Adrenal gland (tissue), 12 donors: ENCODE measurements around the gene C8B. TPM values are rescaled to one million over a fixed set of nuclear protein-coding genes. Genes with fewer than 3 reads are reported as not detected.

Experiments
- DNase-seq, 7 donors: peaks; one replicate each; pipeline ENCODE4 v3.0.0-alpha.2; 2019 to 2020
- H3K27ac ChIP-seq, 5 donors: fragments of 200-600 bp; sonication (generic) in 4 of 5; 1 replicate in 3 of 5; 2 replicates in 2 of 5; pipeline versions ENCODE4 v1.5.1 to v1.8.0; 2016 to 2020; ENCODE audit warnings: mild to moderate bottlenecking in 1 of 5
- H3K27me3 ChIP-seq: fragments of 200-600 bp; 2 replicates; pipeline ENCODE4 v1.8.0; 2021
- H3K36me3 ChIP-seq, 2 donors: fragments of 200-600 bp; replicated peaks in 1 of 2; 1 replicate in 1 of 2; 2 replicates in 1 of 2; pipeline versions ENCODE4 v1.5.1 to v1.8.0; 2018 to 2022
- H3K4me1 ChIP-seq, 2 donors: fragments of 200-600 bp; replicated peaks in 1 of 2; 1 replicate in 1 of 2; 2 replicates in 1 of 2; pipeline versions ENCODE4 v1.5.1 to v1.8.0; 2018 to 2021
- H3K4me3 ChIP-seq, 4 donors: fragments of 200-600 bp; sonication (generic) in 3 of 4; one replicate each; pipeline ENCODE4 v1.5.1; 2016 to 2018
- H3K9me3 ChIP-seq, 3 donors: fragments of 200-600 bp; sonication (generic) in 1 of 3; replicated peaks in 1 of 3; 1 replicate in 2 of 3; 2 replicates in 1 of 3; pipeline versions ENCODE4 v1.5.1 to v1.8.0; 2016 to 2021
- CTCF ChIP-seq, 6 experiments: fragments of 450-650 bp in 4 of 6; fragments of 200-600 bp in 2 of 6; sonication (generic) in 1 of 6; IDR thresholded peaks; 1 replicate in 5 of 6; 2 replicates in 1 of 6; pipeline versions ENCODE4 v1.5.1 to v1.8.0; 2016 to 2021; ENCODE audit warnings: antibody characterized with exemption in 6 of 6, mild to moderate bottlenecking in 2 of 6, moderate library complexity in 1 of 6
- POLR2A ChIP-seq, 2 donors: fragments of 450-650 bp; IDR thresholded peaks; one replicate each; pipeline ENCODE4 v1.6.1; 2017; ENCODE audit warnings: antibody characterized with exemption in 2 of 2, mild to moderate bottlenecking in 2 of 2, moderate library complexity in 1 of 2
- WGBS, 4 donors: extraction: QIAGEN DNeasy Blood & Tissue Kit in 2 of 4; methylation state at CpG; one replicate each; pipeline versions ENCODE4 v1.1.5 to v1.1.7; 2013 to 2017; 5-methylcytosine and 5-hydroxymethylcytosine counted together
- intact Hi-C, 2 donors: fragments of 100-400 bp; cut with DNase I; formaldehyde crosslinking; loops; one replicate each; pipeline versions ENCODE4 v1.14.1 to v1.15.0; 2022 to 2023
- polyA plus RNA-seq, 3 donors: library from polyadenylated mRNA; stranded (reverse); fragments of 200-250 nt in 2 of 3; fragments of 350-450 nt in 1 of 3; fragmentation: Illumina TruSeq in 1 of 3; extraction: RNeasy Lipid Tissue Mini Kit (QIAGEN cat#74804) in 1 of 3; gene quantifications; one replicate each; pipeline ENCODE4 v1.2.3, GENCODE V29; 2013 to 2014
- total RNA-seq, 9 donors: library from RNA; depleted of rRNA in 4 of 9; stranded (reverse); fragments of >200 nt in 4 of 9; fragments of 120-200 nt in 1 of 9; fragmentation: NEBNext Ultra II Directional in 1 of 9; extraction: Animal tissue kit (Norgen Biotek cat#: 25700) in 1 of 9; gene quantifications; one replicate each; pipeline versions ENCODE4 v1.1.0 to v1.2.4, GENCODE V29; 2013 to 2023
- donor health status: healthy with polysubstance abuse.
- donor health status: Bipolar disorder and iron deficiency.
- donor health status: DM: yes; HTN: yes; CAD: no.
- donor health status: DM: no; HTN: no; CAD: no.
- donor health status: DM: no; HTN: no; CAD: no.
- donor health status: DM: yes; HTN: yes; CAD: no.

C8B gene
- total and polyA plus RNA-seq, 12 donors = 0.03 TPM; not detected in 11

- DNase-seq = no peak
- Histone ChIP-seq H3K9me3 (no peaks in the 10 kb centered on the region), H3K4me1 (no peaks in the 10 kb centered on the region), H3K36me3 (no peaks in the 10 kb centered on the region), H3K27ac (no peak overlapping the region), H3K4me3 (no peak overlapping the region), H3K27me3 (no peaks in the 10 kb centered on the region)
- no peak for TF ChIP-seq POLR2A (IDR thresholded peaks at IDR 0.05)
- TF ChIP-seq CTCF (IDR thresholded peaks at IDR 0.05) = no peak
- intact Hi-C loops = no loop called here
- 66 to 78% (median 70%) methylated on average over 3 of the region's 3 CpGs for WGBS, 4 donors
Observed at GRCh38 chr1:56967355-56967754, 1.5 kb upstream of the C8B start.

GRCh38 chr1:56966698-56966999 is 834 bp upstream of the C8B start:
- H3K27me3 ChIP-seq = no peaks in the 10 kb centered on the region
- WGBS, 4 donors = 75 to 86% (median 84%) methylated on average over 1 of the region's 1 CpG
- no peak overlapping the region for H3K4me3 ChIP-seq
- H3K27ac ChIP-seq = no peak overlapping the region
- intact Hi-C loops = no loop called here
- H3K36me3 ChIP-seq = no peaks in the 10 kb centered on the region
- no peaks in the 10 kb centered on the region for H3K4me1 ChIP-seq
- no peaks in the 10 kb centered on the region for H3K9me3 ChIP-seq
- no peak for DNase-seq
- TF ChIP-seq POLR2A (IDR thresholded peaks at IDR 0.05) (no peak), CTCF (IDR thresholded peaks at IDR 0.05) (no peak)

GRCh38 chr1:56965191-56965590 is 624 bp downstream of the C8B start:
- TF ChIP-seq CTCF (IDR thresholded peaks at IDR 0.05) (no peak), POLR2A (IDR thresholded peaks at IDR 0.05) (no peak)
- H3K27me3 ChIP-seq = no peaks in the 10 kb centered on the region
- no peaks in the 10 kb centered on the region for H3K36me3 ChIP-seq
- WGBS, 4 donors = 63 to 86% (median 73%) methylated on average over 3 of the region's 3 CpGs
- no peaks in the 10 kb centered on the region for H3K4me1 ChIP-seq
- no peak overlapping the region for H3K27ac ChIP-seq
- H3K9me3 ChIP-seq = no peaks in the 10 kb centered on the region
- intact Hi-C loops = no loop called here
- no peak for DNase-seq
- no peak overlapping the region for H3K4me3 ChIP-seq

- DNase-seq = no peak
- H3K36me3 ChIP-seq = no peaks in the 10 kb centered on the region
- intact Hi-C loops = no loop called here
- no peak overlapping the region for H3K27ac ChIP-seq
- H3K9me3 ChIP-seq = no peaks in the 10 kb centered on the region
- TF ChIP-seq CTCF (IDR thresholded peaks at IDR 0.05) = no peak
- TF ChIP-seq POLR2A (IDR thresholded peaks at IDR 0.05) = no peak
- no peaks in the 10 kb centered on the region for H3K27me3 ChIP-seq
- no peaks in the 10 kb centered on the region for H3K4me1 ChIP-seq
- H3K4me3 ChIP-seq = no peak overlapping the region
- 82 to 87% (median 83%) methylated on average over 9 of the region's 9 CpGs for WGBS, 4 donors
Observed at GRCh38 chr1:56964349-56965017, 1.3 kb downstream of the C8B start.
